Activated T-cell treated with anti-CD3 and anti-CD28 coated beads, Interleukin-2, amount 50 U/mL, for 1 hour (primary cell): ENCODE data around the gene LPCAT4.
"Not testable (repeated sequence)": the region's sequence is repeated elsewhere in the genome, so short reads cannot be mapped to it uniquely, and the experiment has no call there.

Experiments
- DNase-seq: peaks from one replicate; pipeline ENCODE4 v3.0.0-alpha.2; 2020

Gene LPCAT4, protein sequence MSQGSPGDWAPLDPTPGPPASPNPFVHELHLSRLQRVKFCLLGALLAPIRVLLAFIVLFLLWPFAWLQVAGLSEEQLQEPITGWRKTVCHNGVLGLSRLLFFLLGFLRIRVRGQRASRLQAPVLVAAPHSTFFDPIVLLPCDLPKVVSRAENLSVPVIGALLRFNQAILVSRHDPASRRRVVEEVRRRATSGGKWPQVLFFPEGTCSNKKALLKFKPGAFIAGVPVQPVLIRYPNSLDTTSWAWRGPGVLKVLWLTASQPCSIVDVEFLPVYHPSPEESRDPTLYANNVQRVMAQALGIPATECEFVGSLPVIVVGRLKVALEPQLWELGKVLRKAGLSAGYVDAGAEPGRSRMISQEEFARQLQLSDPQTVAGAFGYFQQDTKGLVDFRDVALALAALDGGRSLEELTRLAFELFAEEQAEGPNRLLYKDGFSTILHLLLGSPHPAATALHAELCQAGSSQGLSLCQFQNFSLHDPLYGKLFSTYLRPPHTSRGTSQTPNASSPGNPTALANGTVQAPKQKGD

DNA sequence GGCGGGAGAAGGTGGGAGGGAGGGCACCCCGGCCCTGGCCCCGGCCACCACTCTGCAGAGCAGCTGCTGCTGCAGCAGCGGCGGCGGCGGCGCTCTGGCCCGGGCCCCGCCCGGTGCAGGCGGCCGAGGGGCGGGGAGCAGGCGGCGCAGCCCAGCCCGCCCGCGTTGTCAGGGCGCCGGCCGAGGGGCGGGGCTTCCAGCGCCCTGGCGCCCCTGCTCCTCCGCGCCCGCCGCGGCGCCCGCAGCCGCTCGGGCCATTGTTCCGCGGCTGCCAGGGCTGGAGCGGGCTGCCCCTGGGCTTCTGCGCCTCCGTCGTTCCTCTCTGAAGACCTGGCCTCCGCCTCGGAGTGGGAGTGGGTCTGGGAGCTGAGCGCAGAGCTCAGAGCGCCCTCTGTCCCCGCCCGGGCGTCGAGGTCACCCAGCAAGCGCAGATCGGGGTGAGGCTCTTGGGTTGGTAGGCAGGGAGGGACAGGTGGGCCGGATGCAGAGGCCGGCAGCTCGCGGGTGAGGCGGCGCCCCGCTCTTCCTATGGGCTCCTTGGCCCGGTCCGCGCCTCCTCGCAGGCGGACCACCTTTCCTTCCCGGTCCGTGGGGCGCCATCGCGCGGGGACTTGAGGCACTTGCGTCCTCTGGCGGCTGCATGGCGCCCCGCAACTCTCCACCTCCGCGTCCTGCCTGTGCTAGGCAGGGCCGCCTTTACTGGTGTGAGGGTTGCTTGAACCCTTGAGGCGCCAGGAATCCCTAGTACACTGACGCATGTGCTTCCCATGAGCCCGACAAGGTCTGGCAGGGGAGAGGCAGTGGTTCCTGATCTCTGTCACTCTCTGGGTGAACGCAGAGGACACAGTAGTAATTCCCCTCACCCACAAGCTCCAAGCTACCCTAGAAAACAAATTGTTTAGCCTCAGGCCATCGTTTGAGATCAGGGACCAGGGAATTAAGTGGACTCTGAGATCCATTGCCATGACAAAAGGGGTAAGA lies at the start of gene LPCAT4:
Gene LPCAT4, minus strand, starts transcription at position 96 of the 981 bp plus-strand sequence. CDS start 96 bp downstream, outside the sequence.
- DNase-seq, result peak; percentile 90

DNA sequence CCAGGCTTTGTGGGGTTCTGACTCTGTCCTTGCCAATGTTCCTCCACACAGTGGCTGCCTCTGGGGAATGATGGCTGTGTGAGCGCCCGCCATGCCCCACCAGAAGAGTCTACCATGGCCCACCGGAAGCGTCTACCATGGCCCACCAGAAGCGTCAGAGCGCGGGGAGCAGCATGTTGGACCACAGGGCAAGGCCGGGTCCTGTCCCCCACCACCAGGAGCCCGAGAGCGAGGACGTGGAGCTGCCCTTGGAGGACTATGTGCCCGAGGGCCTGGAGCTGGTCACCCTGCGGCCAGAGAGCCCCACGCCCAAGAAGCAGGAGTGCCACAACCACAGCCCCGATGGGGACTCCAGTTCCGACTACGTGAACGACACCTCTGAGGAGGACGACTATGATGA lies 42.5 kb upstream of the LPCAT4 start:
- not testable (repeated sequence) for DNase-seq

DNA sequence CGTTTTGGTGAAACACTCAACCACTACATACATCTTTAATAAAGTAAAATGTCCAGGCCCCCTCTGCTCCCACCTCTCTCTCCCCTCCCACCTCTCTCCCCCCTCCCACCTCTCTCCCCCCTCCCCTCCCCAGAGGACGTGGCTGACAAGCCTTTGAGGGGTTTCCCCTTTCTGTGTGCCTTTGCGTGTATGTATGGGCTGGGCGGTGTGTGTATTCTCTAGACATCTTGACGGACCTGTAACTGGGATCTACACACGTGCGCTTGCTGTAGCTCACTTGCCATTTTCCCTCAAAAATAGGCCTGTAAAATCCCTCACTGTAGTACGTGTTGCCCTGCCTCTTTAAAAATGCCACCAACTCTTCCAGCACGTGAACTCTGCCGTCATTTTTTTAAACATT lies 42.0 kb upstream of the LPCAT4 start:
- not testable (repeated sequence) for DNase-seq

DNA sequence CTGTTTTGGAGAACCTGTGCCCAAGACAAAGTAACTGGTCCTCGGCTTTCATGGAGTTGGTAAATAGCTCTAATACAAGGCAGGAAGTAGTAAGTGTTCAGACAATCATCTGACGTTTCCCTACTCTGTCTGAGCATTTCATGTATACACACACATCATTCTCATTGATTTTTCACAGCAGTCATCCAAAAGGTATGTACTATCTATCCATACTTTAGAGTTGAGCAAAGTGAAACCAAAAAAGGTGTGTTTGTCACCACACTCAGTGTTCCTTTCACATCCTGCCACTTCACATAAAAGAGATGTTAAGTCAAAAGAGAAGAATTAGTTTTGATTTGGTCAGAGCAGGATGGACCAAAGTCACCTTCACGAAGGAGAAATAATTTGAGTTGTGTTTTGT lies 36.9 kb upstream of the LPCAT4 start:
- DNase-seq, result not testable (repeated sequence)

DNA sequence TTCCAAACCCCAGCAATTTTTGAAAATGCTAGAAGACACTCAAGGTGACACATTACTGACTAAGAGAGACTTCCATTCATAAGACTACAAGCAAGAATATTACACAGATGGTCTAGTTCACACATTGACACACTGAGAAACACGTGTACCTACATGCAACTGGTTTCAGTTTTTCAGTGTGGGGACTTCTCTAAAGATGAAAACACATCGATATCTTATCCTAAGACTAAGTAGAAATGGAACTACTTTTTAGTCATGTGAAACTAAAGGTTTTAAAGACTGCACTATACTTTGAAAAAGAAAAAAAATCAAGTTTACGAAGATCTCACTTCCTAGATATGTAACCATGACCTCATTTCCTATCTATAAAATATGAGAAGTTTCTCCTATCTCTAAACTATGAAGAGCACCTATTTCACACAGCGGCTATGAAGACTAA lies 36.2 kb upstream of the LPCAT4 start:
- not testable (repeated sequence) for DNase-seq

DNA sequence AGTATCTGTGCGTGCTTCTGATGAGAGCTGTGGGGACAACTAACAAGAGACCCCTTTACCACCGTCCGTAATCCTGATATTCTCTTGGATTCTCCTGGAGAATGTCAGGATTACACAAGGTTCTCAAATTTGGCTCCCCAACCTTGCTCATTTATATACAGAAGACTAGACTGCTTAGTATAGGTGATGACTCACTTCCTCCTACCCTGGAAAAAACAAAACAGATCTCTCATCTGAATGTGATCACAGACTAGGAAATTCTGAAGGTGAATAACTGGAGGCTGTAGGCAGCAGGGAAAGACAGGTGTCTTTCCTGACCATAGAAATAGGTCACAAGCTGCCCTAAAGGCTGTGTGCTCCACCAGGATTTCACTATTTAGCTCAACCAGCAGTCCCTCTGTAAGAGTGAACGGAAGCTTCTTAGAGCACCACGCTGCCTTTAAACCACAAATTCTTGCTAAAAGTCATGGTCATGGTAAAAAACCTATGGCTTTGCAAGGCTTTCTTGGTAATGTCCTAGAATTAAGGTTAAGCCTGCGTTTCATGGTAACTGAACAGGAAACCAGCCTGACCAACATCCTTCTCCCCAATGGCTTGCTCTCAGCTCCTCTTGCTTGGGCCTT lies 30.8 kb upstream of the LPCAT4 start:
- DNase-seq, result not testable (repeated sequence)

DNA sequence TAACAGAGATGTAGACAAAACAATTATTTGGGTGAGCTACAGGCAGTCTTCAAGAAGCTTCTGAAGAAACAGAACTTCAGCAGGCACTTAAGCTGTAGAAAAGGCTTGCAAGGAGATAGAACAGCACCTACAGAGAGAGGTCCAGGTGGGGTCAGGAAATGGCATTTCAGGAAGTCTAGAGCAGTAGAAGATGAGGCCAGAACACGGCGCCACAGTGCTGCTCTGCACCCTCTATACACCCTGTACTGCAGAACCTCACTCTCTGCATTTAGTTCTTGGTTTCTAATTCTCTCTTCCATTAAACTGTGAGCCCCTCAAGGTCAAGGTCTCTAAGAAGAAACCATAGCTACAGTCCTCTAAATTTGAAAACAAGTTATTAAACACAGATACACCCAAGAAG lies 26.0 kb upstream of the LPCAT4 start:
- DNase-seq, result not testable (repeated sequence)

DNA sequence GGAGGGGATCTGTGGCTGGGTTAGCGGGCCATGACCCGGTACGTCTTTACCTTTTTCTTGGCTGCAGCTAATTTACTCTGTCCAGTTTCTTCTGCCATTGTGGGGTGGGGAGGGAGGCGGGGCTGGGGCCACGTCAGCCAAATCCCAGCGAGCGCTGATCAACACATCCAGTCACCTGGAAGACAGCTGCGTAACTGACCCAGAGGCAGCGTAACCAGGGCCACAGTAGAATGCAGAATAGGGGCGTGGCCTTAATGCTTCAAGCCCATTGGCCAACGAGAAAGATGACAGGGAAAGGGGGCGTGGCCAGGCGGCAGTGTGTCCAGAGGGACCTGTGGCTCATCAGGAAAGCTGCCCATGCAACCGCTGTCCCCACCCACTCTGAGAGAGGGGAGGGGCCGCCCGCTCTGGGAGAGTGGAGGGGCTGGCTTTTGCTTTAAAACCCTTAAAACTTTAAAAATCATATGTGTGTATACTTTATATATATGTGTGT lies 22.6 kb upstream of the LPCAT4 start:
- DNase-seq, result not testable (repeated sequence)

DNA sequence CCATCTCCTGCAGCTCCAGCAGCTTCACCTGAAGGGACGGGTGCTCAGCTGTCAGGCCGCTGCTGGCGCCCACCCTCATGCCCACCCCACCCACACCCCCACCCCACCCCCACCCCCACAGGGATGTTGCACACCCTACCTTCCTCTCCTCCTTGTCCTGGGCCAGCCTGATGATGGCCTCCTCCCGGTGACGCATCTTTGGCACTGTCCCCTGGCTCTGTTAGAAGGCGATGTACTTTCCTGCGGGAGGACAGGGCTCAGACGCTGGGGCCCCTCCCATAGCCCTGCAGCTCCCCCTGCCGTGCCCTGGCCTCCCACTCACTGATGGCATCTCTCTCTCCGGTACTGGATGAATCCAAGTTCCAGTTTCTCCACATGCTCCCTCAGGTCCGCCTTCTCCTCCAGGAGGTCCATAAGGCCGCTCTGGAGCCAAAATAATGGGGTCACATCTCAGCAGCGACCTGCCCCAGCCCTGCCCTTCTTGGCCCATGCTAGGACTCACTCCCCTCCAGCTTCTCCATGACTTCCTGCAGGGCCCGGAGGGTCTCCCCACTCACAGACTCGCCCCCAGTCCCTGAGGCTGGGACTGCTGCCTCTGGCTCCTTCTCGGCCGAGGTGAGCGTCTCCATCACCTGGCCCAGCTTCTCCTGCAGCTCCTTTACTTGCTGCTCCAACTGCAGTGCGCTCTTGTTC lies 15.0 kb upstream of the LPCAT4 start:
- not testable (repeated sequence) for DNase-seq

DNA sequence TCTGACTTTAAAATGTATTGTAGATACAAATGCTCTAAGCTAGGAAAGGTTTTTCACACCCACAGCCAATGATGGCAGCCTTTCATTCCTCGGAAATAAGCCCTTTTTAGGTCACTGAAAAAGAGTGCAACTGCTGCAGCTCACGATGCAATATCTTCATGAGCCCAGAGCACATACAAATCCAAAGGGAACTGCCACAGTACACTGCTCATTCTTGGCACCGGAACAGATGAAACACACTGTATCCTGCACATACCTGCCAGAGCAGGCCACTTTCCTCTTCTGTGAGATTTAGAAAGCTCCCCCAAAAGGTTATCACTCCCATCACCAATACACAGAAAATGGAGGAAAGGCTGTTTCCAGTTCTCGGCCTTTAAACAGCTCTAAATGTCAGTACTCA lies 13.5 kb upstream of the LPCAT4 start:
- not testable (repeated sequence) for DNase-seq

DNA sequence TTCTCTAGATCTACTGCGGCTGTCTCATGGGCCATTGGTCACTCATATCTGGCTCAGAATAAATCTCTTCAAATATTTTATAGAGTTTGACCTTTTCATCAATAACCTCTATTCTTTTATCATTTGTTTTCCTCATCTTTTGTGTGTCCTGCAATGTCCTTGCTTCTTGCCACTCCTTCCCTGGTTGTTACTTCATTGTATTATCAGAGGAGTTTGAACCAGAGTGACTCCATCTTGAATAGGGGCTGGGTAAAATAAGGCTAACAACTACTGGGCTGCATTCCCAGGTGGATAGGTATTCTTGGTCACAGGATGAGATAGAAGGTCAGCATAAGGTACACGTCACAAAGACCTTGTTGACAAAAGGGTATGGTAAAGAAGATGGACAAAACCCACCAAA lies 9.9 kb upstream of the LPCAT4 start:
- no peak for DNase-seq

DNA sequence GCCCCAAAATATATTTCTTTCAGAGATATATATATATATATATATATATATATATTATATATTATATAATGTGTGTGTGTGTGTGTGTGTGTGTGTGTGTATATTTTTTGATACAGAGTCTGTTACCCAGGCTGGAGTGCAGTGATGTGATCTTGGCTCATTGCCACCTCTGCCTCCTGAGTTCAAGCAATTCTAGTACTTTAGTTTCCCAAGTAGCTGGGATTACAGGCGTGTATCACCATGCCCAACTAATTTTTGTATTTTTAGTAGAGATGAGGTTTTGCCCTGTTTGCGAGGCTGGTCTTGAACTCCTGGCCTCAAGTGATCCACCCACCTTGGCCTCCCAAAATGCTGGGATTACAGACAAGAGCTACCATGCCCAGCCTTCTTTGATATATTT lies 8.5 kb upstream of the LPCAT4 start:
- DNase-seq, result not testable (repeated sequence)

DNA sequence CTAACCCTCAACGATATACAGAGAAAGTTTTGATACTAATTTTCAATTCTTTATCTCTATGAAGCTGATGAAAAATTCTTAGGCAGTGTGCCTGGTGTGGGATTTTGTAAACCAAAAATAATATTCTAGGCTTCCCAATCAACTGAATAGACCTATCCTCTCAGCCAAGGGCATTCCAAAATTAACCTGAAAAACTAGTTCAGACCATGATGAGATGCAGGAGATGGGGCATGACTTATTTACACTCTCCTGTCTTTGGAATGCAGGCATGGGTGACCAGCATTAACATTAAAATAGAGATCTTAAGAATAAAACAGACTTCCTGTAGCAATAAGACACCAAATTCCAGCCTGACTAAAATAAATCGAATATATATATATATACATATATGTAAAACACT lies 7.8 kb upstream of the LPCAT4 start:
- no peak for DNase-seq

DNA sequence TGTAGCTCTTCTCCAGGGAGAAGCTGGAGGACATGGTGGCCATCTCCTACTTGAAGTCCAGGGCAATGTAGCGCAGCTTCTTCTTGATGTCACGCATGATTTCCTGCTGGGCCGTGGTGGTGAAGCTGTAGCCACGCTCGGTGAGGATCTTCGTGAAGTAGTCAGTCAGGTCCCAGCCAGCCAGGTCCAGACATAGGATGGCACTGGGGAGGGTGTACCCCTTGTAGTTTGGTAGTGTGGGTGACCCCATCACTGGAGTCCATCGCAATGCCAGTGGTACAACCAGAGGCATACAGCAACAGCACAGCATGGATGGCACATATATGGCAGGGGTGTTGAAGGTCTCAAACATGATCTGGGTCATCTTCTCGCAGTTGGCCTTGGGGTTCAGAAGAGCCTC lies 7.0 kb upstream of the LPCAT4 start:
- DNase-seq, result no peak

DNA sequence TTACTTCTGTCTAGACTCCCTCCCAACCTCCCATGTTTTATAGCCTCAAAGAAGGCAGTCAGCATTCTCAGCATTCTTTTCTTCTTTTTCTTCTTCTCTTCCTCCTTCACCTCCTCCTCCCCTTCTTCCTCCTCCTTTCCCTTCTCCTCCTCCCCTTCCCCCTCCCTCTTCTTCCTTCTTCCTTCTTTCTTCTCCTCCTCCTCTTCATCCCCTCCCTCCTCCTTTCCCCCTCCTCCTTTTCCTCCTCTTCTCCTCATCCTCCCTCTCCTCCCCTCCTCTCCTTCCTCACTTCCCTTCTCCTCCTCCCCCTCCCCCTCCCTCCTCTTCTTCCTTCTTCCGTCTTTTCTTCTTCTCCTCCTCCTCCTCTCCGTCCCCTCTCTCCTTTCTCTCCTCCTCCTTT lies 3.6 kb upstream of the LPCAT4 start:
- DNase-seq, result no peak

DNA sequence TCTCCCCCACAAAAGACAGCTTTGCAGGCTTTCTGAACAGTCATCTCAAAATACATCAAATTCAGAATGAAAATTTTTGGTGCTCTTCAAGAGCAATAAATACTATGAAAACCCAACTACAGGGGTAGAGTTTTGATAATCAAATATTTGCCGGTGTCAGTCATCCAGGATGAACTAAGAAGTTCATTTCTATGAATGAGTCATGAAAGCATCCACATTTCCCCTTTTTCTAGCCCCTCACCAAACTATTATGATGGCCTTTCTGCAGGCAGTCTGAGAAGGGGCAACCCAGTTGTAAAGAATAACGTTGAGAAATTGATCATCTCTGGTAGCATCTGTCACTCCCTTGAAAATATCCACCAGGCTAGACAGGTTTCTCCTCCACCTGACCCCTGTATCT lies 3.1 kb upstream of the LPCAT4 start:
- no peak for DNase-seq

DNA sequence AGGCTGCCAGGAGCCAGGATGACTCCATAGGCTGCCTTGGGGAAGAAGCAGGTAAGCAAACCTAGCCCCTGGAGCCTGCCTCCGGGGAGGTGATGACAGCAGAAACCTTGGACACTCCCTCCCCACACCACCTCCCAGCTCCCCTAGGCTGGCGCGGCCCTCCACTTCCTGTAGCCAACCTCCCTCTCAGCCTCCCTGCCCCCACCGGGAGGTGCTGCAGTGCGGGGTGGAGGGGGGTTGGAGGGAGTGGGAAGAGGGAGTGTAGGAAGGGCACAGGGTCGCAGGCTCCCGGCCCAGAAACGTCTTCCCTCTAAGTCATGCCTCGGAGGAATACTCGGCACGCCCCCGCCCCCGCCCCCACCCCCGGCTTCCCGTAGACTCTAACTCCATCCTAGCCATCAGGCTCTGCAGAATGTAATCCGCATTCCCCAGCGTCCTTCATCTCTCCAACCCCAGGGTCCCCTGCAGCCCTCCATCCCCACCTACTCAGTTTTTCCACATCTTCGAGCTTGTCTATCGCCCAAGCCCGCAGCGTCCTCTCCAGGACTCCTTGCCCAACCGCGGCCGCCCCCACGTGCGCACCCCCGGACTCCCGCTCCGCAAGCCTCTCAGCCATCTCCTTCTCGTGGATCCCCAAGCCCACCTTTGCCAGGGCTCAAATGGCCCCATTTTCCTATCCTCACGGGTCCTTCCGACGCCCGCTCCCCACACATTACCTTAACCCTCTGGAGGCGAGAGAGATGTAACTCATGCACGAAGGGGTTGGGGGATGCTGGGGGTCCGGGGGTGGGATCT lies 528 bp downstream of the LPCAT4 start:
- peak; percentile 49 for DNase-seq

DNA sequence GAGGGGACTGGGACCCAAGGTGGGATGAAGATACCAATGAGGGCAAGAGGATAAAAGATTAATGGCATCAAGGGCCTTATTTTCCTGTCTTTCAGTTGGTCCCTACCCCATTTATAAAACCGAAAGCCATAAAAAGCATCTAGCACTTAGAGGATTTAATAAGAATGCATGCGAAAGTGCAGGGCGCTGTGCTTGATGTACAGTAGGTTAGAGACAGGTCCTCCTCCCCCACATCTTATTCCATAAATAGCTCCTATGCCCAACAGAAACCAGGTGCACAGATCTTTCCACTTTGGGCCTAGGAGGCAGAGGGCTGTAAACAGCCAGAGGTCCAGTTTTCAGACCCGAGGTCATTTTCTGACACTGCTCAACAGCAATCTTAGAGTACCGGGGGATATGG lies 1.2 kb downstream of the LPCAT4 start:
- DNase-seq, result no peak

DNA sequence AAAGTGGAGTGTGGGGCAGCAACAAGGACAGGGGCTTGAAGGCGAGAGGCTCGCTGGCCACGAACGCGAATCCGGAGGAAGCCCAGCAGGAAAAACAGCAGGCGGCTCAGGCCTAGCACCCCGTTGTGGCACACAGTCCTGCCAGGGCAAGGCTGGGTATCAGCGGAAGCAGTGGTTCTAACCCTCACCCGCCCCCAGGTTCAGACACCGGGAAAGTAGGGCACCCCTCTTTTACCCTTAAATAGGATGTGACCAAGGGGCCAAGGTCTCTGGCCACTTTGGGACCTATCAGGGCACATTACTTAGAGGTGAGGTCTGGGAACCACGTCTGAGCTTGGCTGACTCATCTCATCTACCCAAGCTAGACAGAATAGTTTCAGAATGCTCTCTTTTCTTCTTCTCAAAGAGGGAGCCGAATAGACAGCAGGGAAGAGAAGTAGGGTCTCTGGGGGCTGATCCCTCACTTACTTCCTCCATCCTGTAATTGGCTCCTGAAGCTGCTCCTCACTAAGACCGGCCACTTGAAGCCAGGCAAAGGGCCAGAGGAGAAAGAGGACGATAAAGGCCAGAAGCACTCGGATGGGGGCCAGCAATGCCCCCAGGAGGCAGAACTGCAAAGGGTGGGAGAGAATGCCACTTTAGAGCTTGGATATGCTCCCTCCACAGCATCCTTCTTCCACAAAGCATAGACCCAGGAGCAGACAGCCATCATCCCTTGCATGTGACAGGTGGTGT lies 1.7 kb downstream of the LPCAT4 start:
- DNase-seq, result no peak

DNA sequence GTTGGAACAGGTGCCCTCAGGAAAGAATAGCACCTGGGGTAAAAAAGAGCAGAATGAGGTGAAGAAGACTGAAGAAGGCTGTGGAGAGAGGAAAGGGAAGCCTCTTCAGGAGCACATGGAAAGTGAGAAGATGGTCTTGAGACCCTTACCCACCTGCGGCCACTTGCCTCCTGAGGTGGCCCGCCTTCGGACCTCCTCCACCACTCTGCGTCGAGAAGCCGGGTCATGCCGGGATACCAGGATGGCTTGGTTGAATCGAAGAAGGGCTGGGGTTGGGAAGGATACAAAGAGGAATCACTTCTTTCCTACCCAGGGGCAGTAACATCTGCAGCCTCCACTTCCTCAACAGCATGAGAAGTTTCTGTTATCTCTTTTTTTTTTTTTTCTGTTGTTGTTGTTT lies 3.0 kb downstream of the LPCAT4 start:
- no peak for DNase-seq
